Frontal cortex (tissue), 4 donors: Measurements from ENCODE around the gene TRIP13. TPM values are rescaled to one million over a fixed set of nuclear protein-coding genes. Genes with fewer than 3 reads are reported as not detected.
"Not testable (repeated sequence)": the region's sequence is repeated elsewhere in the genome, so short reads cannot be mapped to it uniquely, and the experiment has no call there.

ENCODE experiments used
- DNase-seq, 2 donors: peaks; one replicate each; pipeline ENCODE4 v3.0.0; 2012; ENCODE audit warnings: low spot score in 2 of 2
- FAIRE-seq: peaks from 2 replicates; lab custom pipeline; 2012; peaks lifted over from hg19 to GRCh38; lab: Jason Lieb, UNC
- total RNA-seq: library from RNA; depleted of rRNA; stranded (reverse); fragments of >200 nt; gene quantifications from one replicate; pipeline ENCODE4 v1.2.3, GENCODE V29; 2014
- donor health status: control.
- donor health status: control.
- donor health status: control.

The TRIP13 gene
- total RNA-seq, 1 donor from 2014 or later = 8.2 TPM

DNA sequence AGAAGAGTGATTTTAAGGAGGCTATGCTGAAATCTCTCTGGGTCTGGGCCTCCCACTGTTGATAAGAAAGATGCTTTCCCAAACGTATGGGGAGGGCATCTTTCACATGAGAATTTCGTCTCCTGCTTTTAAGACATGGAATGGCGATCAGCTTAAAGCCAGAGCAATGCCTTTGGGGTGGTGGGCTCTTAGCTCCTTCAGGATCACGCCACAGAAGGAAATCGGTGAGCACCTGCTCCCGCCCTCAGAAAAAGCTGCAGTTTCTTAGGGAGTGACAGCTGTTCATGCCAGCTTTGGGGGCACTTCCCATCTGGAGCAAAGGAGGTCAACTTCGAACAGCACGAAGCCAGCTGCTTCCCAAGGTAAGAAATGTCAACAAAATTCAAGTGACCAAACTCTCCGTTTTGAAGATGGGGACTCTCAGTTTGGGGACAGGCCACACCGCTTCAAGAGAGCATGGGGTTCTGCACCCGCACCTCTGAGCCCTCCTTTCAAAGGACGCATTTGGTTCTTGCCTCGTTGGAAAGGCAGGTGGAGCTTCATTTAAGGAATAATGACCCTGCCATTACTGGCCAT lies 39.0 kb downstream of the TRIP13 start:
- DNase-seq = no peak
- no peak for FAIRE-seq

DNA sequence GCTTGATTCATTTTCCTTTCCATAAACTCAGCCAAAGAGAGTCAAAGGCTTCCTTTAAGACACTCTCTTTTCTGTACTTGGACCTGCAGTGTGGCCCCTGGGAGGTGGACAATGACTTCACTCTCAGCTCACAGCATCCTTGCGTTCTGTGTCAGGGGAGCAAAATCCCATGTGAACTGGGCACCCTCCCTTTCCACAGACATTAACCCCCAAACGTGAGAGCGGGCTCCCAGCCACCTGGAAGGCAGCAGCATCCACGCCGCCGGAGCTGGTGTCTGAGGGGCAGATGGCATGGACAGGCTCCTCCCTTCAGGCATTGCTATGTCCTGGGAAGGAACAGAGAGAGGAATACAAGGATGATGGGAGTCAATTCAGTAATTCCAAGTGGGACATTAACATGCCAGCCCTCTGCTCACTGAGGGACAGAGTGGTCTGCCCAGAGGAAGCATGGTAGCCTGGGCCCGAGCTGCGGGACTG lies 39.5 kb downstream of the TRIP13 start:
- DNase-seq = no peak

GRCh38 chr5:932628-933250 lies 40.1 kb downstream of the TRIP13 start:
- FAIRE-seq = no peak
- DNase-seq = no peak

More for the DNA sequence above, 39.5 kb downstream of the TRIP13 start:
- no peak for FAIRE-seq

- FAIRE-seq (no peak), DNase-seq (no peak)
Measured at GRCh38 chr5:933251-933861, 40.7 kb downstream of the TRIP13 start.

GRCh38 chr5:933951-934350 lies 41.3 kb downstream of the TRIP13 start:
- DNase-seq, FAIRE-seq: not testable (repeated sequence)

DNA sequence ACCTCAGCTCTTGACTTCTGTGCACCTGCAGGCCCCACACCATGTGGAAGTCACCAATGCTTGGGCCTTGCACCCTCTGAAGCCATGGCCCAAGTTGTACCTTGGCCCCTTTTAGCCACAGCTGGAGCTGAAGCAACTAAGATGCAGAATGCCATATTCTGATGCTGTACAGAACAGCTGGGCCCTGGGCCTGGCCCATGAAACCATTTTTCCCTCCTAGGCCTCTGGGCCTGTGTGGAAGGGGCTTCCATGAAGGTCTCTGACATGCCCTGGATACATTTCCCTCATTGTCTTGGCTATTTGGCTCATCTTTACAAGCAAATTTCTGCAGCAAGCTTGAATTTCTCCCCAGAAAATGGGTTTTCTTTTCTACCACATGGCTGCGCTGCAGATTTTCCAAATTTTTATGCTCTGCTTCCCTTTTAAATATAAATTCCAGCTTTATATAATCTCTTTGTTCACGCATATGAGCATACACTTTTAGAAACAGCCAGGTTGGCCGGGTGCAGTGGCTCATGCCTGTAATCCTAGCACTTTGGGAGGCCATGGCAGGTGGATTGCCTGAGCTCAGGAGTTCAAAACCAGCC lies 41.8 kb downstream of the TRIP13 start:
- not testable (repeated sequence) for FAIRE-seq, DNase-seq

DNA sequence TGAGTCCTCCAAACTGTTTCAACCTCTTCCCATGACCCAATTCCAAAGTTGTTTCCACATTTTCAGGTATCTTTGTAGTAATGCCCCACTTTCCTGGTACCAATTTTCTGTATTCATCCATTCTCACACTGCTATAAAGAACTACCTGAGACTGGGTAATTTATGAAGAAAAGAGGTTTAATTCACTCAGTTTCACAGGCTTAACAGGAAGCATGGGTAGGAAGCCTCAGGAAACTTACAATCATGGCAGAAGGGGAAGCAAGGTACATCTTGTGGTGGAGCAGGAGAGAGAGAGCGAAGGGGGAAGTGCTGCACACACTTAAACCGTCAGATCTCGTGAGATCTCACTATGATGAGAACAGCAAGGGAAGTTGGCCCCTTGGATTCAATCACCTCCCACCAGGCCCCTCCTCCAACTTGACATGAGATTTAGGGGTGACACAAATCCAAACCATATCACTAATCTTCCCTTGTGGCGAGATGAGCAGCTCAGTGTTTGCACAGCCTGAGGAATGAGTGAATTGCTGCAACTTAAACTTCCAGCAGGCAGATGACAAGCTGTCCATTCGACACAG lies 42.9 kb downstream of the TRIP13 start:
- FAIRE-seq (no peak), DNase-seq (no peak)

GRCh38 chr5:936149-937144 lies 43.8 kb downstream of the TRIP13 start:
- no peak for DNase-seq
- no peak for FAIRE-seq

DNA sequence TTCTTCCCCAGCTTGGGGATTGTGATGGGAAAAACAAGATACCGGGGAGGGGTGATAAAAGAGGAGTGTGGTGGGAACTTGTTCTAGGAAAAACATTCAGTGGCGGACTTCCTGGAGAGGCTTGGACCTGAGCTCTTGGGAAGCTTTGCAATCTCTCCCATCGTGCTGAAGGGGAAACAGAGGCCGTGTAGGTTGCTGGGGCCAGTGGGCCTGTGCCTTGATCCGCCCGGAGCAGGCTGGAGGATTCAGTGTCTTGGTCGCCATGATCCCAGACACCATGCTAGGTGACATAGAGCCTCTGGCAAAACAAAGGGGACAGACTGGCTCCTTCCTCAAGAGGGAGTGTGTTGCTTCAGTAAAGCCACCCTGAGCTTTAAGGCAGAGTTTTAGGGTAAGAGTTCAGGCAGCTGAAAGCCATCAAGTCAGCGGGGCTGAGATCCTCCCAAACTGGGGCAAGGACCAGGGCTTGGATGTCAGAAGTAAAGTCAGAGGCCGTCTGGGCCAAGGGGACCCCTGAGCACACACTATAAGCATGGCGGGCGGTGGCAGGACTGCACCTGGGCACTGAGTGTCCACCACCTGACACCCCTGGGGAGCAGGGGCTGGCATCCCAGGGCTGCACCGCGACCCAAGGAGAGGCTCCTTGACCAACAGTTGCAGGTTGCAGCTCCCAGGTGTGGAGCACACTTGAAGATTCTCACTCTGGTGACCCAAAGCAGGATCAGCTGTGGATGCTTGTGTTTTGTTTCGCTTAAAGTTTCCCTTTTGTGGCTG lies 44.7 kb downstream of the TRIP13 start:
- DNase-seq (no peak), FAIRE-seq (no peak)

DNA sequence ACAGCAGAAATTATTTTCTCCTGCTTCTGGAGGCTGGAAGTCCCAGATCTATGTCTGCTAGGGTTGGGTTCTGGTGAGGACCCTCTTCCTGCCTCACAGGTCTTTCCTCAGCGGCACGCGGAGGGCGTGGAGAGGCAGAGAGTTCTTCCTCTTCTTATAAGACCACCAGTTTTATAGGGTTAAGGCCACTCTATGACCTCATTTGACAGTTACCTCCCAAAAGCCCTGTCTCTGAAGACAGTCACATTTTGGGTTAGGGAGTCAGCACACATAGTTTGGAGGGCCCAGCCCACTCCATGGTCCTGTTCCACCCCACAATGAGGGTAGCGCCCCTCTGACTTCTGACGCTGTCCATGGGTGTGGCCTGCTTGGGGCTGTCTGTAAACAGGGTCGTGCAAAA lies 46.7 kb downstream of the TRIP13 start:
- FAIRE-seq (no peak), DNase-seq (no peak)

- FAIRE-seq, DNase-seq: not testable (repeated sequence)
Measured at GRCh38 chr5:940741-941140, 48.1 kb downstream of the TRIP13 start.

DNA sequence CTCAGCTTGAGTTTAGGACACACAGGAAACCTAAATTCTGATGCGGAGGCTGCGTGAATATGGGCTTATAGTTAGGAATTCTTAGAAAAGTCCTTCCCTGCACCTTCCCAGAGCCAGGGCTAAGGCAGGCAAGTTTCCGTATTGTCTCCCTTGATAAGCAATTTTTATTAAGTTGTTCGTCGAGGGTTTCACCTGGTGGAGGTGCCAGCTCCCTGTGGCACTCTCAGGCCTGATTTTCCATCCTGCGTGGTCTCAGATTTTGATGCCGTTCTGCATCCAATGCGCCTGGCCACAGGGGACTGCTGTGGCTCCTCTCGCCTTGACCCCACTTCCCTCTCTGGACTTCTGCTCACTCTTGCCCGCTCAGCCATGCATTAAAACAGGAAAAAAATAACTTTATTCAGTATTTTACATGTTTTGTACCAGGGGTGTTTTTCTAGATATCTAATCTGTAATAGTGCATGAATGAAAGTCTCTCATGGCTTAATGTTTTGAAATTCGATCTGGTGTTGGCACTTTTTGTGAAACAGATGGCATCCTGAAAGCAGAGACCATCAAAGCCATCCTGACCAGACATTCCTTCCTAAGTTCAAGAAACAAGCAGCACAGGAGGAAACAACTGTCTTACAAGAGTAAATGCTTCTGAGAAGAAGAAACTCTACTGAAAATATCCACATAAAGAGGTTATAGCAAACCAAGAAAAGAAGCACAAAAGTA lies 50.7 kb downstream of the TRIP13 start:
- FAIRE-seq (no peak), DNase-seq (no peak)

- DNase-seq (no peak), FAIRE-seq (no peak)
Measured at GRCh38 chr5:943918-944620, 51.4 kb downstream of the TRIP13 start.

DNA sequence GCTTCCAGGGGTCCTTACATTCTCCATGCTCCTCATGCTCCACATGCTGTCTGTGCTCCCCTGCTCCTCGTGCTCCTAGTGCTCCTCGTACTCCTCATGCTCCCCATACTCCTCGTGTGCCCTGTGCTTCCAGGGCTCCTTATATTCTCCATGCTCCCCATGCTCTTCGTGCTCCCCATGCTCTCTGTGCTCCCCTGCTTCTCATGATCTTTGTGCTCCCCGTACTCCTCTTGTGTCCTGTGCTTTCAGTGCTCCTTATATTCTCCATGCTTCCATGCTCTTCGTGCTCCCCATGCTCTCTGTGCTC lies 51.9 kb downstream of the TRIP13 start:
- DNase-seq (no peak), FAIRE-seq (no peak)

DNA sequence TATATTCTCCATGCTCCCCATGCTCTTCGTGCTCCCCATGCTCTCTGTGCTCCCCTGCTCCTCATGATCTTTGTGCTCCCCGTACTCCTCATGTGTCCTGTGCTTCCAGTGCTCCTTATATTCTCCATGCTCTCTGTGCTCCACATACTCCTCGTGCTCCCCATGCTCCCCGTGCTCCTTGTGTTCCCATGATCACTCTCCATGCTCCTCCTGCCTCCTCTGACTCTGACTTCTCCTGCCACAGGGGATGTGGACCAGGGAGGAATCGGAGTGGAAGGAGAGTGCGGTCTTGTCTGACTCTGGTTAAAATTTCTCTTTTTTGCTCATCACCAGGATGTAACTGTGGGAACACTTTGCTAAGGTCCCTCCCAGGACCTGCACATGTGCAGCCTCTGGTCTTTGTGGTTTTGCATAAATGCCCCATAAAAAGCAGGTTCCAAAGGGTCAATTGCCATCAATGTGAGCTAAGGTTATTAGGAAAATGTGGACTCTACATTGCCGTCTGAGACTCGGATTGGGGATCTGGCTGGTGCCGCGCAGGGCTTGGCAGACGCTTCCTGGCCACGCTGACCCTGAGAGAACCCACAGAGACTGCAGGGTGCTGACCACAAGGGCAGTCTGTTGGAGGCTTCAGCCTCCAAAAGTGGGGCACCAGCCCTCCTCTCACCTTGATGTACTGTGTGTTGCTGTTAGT lies 52.5 kb downstream of the TRIP13 start:
- FAIRE-seq (no peak), DNase-seq (no peak)

- no peak for FAIRE-seq
- DNase-seq = no peak
Measured at GRCh38 chr5:945691-946551, 53.2 kb downstream of the TRIP13 start.
